Thyroid gland (tissue), 4 donors: ENCODE measurements around the gene ERBB2.

Experiments used
- POLR2A ChIP-seq, 2 donors: fragments of 450-650 bp; IDR thresholded peaks; one replicate each; pipeline ENCODE4 v1.6.1; 2017; ENCODE audit warnings: antibody characterized with exemption in 2 of 2, mild to moderate bottlenecking in 2 of 2, moderate library complexity in 1 of 2
- TF ChIP-seq, protein P1 (sequence below), 6 experiments: fragments of 200-600 bp in 3 of 6; fragments of 450-650 bp in 3 of 6; sonication (generic) in 3 of 6; IDR thresholded peaks; one replicate each; pipeline ENCODE4 v1.5.1; 2016 to 2019; ENCODE audit warnings: antibody characterized with exemption in 6 of 6, mild to moderate bottlenecking in 2 of 6, inconsistent platforms in 1 of 6, moderate library complexity in 1 of 6

DNA sequence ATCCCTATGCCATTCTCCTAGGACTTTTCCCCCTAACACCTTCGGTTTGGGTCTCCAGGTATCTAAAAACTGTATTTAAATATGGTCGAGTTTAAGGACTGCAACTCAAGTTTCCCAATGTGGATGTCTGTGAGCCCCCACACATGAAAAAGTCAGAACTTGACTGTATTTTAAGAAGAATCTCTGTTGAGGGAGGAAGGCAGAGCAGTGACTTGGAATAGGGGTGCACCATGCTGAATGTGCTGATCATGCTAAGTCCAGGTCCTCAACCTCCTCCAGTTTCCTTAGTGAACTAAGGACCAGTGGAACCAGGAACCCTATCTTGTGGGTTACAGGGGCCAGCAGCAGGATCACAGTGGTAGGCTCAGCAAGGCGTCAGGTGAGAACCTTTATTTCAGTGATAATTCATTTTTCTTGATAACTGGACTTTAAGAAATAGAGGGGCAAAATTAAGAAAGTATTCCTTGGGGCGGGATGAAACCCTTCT lies 57.4 kb downstream of the ERBB2 start:
- TF ChIP-seq, protein P1, sequence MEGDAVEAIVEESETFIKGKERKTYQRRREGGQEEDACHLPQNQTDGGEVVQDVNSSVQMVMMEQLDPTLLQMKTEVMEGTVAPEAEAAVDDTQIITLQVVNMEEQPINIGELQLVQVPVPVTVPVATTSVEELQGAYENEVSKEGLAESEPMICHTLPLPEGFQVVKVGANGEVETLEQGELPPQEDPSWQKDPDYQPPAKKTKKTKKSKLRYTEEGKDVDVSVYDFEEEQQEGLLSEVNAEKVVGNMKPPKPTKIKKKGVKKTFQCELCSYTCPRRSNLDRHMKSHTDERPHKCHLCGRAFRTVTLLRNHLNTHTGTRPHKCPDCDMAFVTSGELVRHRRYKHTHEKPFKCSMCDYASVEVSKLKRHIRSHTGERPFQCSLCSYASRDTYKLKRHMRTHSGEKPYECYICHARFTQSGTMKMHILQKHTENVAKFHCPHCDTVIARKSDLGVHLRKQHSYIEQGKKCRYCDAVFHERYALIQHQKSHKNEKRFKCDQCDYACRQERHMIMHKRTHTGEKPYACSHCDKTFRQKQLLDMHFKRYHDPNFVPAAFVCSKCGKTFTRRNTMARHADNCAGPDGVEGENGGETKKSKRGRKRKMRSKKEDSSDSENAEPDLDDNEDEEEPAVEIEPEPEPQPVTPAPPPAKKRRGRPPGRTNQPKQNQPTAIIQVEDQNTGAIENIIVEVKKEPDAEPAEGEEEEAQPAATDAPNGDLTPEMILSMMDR (IDR thresholded peaks at IDR 0.05) = no peak
- no peak for TF ChIP-seq POLR2A (IDR thresholded peaks at IDR 0.05)
